ENCODE results near the gene GADL1. TPM values are rescaled to one million over a fixed set of nuclear protein-coding genes. Genes with fewer than 3 reads are reported as not detected.

GADL1 gene
- polyA plus RNA-seq, 1 donor (not counting 4 experiments of a cell fraction or from before 2014, with no cell fraction given), result not detected

GRCh38 chr3:30707825-30708224 lies 186.6 kb downstream of the GADL1 start:
- Histone ChIP-seq H3K9ac (ENCODE audit: control insufficient read depth, extremely low read depth, insufficient read depth, low read length) (no peak overlapping the region), H3K4me2 (ENCODE audit: control insufficient read depth, extremely low read depth, insufficient read depth, low read depth, low read length) (no peak overlapping the region), H3K9me3 (ENCODE audit: control insufficient read depth, low read depth, low read length) (no peaks in the 10 kb centered on the region), H3K4me1 (ENCODE audit: control insufficient read depth, extremely low read depth, insufficient read depth, low read length) (peaks cover 2% of the 10 kb centered on the region), H3K4me3 (ENCODE audit: control insufficient read depth in 2 of 3, extremely low read depth in 1 of 3, insufficient read depth in 2 of 3, low read depth in 1 of 3, low read length in 3 of 3) (no peak overlapping the region), H3K27ac (ENCODE audit: control insufficient read depth, insufficient read depth, low read length) (no peak overlapping the region), H3K79me2 (ENCODE audit: control insufficient read depth, insufficient read depth, low read length) (no peaks in the 10 kb centered on the region), H3K9me1 (ENCODE audit: control insufficient read depth, extremely low read depth, insufficient read depth, low read length) (no peaks in the 10 kb centered on the region), H3K27me3 (ENCODE audit: control insufficient read depth, extremely low read depth, insufficient read depth, low read length) (no peaks in the 10 kb centered on the region), H4K20me1 (ENCODE audit: control insufficient read depth, extremely low read depth, insufficient read depth, low read length) (no peaks in the 10 kb centered on the region), H3K36me3 (ENCODE audit: control insufficient read depth in 2 of 2, extremely low read depth in 1 of 2, insufficient read depth in 2 of 2, low read length in 2 of 2) (no peaks in the 10 kb centered on the region), H2AFZ (ENCODE audit: control insufficient read depth, low read length) (no peak overlapping the region)
- TF ChIP-seq EZH2 (IDR thresholded peaks at IDR 0.05; ENCODE audit: low read length) (no peak), CTCF (optimal IDR thresholded peaks at IDR 0.05 in 1 of 3, IDR thresholded peaks at IDR 0.05 in 1 of 3, conservative IDR thresholded peaks at IDR 0.05 in 1 of 3; ENCODE audit: extremely low read depth in 1 of 3, insufficient read depth in 2 of 3, low read length in 3 of 3) (no peak)
- dilution Hi-C loops (cut with MboI; ENCODE audit: extremely low pct_ligation_motif_present, low sequenced_read_pairs), result no loop called here
- FAIRE-seq (peak; percentile 56), DNase-seq (ENCODE audit: low read depth, low spot score) (no peak)

- no peaks in the 10 kb centered on the region for H4K20me1 ChIP-seq (ENCODE audit: control insufficient read depth, extremely low read depth, insufficient read depth, low read length)
- no peak for DNase-seq (ENCODE audit: low read depth, low spot score)
- H3K27ac ChIP-seq (ENCODE audit: control insufficient read depth, insufficient read depth, low read length), result no peak overlapping the region
- FAIRE-seq, result no peak
- H3K9me1 ChIP-seq (ENCODE audit: control insufficient read depth, extremely low read depth, insufficient read depth, low read length), result no peaks in the 10 kb centered on the region
- no peaks in the 10 kb centered on the region for H3K9me3 ChIP-seq (ENCODE audit: control insufficient read depth, low read depth, low read length)
- dilution Hi-C loops (cut with MboI; ENCODE audit: extremely low pct_ligation_motif_present, low sequenced_read_pairs), result no loop called here
- no peaks in the 10 kb centered on the region for H3K27me3 ChIP-seq (ENCODE audit: control insufficient read depth, extremely low read depth, insufficient read depth, low read length)
- H3K36me3 ChIP-seq (ENCODE audit: control insufficient read depth in 2 of 2, extremely low read depth in 1 of 2, insufficient read depth in 2 of 2, low read length in 2 of 2), result no peaks in the 10 kb centered on the region
- no peak overlapping the region for H3K9ac ChIP-seq (ENCODE audit: control insufficient read depth, extremely low read depth, insufficient read depth, low read length)
- H3K4me3 ChIP-seq (ENCODE audit: control insufficient read depth in 2 of 3, extremely low read depth in 1 of 3, insufficient read depth in 2 of 3, low read depth in 1 of 3, low read length in 3 of 3), result no peak overlapping the region
- H3K79me2 ChIP-seq (ENCODE audit: control insufficient read depth, insufficient read depth, low read length), result no peaks in the 10 kb centered on the region
- no peak overlapping the region for H3K4me2 ChIP-seq (ENCODE audit: control insufficient read depth, extremely low read depth, insufficient read depth, low read depth, low read length)
- TF ChIP-seq EZH2 (IDR thresholded peaks at IDR 0.05; ENCODE audit: low read length), result no peak
- TF ChIP-seq CTCF (optimal IDR thresholded peaks at IDR 0.05 in 1 of 3, IDR thresholded peaks at IDR 0.05 in 1 of 3, conservative IDR thresholded peaks at IDR 0.05 in 1 of 3; ENCODE audit: extremely low read depth in 1 of 3, insufficient read depth in 2 of 3, low read length in 3 of 3), result no peak
- H3K4me1 ChIP-seq (ENCODE audit: control insufficient read depth, extremely low read depth, insufficient read depth, low read length), result peaks cover 2% of the 10 kb centered on the region
- no peak overlapping the region for H2AFZ ChIP-seq (ENCODE audit: control insufficient read depth, low read length)
These were observed 189.2 kb downstream of the GADL1 start for GRCh38 chr3:30704931-30705890.
